Measurements from ENCODE around the gene NTN5. TPM values are rescaled to one million over a fixed set of nuclear protein-coding genes. Genes with fewer than 3 reads are reported as not detected.

The NTN5 gene
- total and polyA plus RNA-seq, 2 experiments from 2014 or later: 0.33 TPM; not detected in 1

DNA sequence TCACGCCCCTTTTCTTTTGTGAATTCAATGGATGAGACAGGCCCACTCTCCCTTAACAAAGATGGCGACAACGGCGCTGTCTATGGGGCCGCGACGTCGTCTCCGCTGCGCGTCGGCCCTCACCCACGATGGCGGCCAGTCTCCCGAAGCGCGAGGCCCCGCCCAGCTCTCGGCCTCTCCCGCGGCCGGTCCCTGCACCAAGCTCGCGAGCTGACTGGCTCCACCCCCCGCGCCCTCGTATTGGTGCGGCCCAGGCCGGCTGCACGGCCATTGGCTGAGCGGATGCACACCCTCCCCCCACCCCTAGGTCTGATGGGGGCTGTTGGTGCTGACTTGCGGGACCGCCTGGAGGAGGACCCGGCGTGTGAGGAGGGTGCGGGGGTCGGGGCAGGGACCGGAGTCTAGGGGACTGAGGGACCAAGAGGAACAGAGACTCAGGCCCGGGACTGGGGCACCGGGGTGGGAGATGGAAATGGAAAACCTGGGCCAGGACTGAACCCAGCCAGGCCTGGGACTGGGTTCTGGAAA lies 48.7 kb downstream of the NTN5 start:
- peak overlapping the region; percentile 74 for H2AFZ ChIP-seq
- H3K4me3 ChIP-seq: peak overlapping the region; percentile 65
- H3K36me3 ChIP-seq (replicated peaks; ENCODE audit: insufficient read depth, low read depth): no peaks in the 10 kb centered on the region
- H3K4me1 ChIP-seq (ENCODE audit: insufficient read depth): peaks cover 24% of the 10 kb centered on the region
- TF ChIP-seq EZH2 (IDR thresholded peaks at IDR 0.05; ENCODE audit: borderline replicate concordance) (no peak), EZH2phosphoT487 (IDR thresholded peaks at IDR 0.05; ENCODE audit: low read depth, severe bottlenecking, unreplicated experiment) (no peak)
- TF ChIP-seq, protein P1, sequence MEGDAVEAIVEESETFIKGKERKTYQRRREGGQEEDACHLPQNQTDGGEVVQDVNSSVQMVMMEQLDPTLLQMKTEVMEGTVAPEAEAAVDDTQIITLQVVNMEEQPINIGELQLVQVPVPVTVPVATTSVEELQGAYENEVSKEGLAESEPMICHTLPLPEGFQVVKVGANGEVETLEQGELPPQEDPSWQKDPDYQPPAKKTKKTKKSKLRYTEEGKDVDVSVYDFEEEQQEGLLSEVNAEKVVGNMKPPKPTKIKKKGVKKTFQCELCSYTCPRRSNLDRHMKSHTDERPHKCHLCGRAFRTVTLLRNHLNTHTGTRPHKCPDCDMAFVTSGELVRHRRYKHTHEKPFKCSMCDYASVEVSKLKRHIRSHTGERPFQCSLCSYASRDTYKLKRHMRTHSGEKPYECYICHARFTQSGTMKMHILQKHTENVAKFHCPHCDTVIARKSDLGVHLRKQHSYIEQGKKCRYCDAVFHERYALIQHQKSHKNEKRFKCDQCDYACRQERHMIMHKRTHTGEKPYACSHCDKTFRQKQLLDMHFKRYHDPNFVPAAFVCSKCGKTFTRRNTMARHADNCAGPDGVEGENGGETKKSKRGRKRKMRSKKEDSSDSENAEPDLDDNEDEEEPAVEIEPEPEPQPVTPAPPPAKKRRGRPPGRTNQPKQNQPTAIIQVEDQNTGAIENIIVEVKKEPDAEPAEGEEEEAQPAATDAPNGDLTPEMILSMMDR (IDR thresholded peaks at IDR 0.05; ENCODE audit: poor library complexity): no peak
- H3K79me2 ChIP-seq: peaks cover 23% of the 10 kb centered on the region
- peak overlapping the region; percentile 90 for H3K27ac ChIP-seq
- 2% methylated on average over 36 of the region's 40 CpGs for WGBS (ENCODE audit: low lambda C conversion rate, missing lambda C conversion rate)
- no peaks in the 10 kb centered on the region for H3K27me3 ChIP-seq
- peak overlapping the region; percentile 82 for H3K4me2 ChIP-seq
- no peaks in the 10 kb centered on the region for H4K20me1 ChIP-seq (ENCODE audit: insufficient read depth, poor library complexity, severe bottlenecking)
- H3K9me3 ChIP-seq (ENCODE audit: low read depth): no peaks in the 10 kb centered on the region
- H3K9me2 ChIP-seq (replicated peaks; ENCODE audit: insufficient read depth): no peaks in the 10 kb centered on the region
- DNase-seq (ENCODE audit: low spot score): peak; percentile 100

DNA sequence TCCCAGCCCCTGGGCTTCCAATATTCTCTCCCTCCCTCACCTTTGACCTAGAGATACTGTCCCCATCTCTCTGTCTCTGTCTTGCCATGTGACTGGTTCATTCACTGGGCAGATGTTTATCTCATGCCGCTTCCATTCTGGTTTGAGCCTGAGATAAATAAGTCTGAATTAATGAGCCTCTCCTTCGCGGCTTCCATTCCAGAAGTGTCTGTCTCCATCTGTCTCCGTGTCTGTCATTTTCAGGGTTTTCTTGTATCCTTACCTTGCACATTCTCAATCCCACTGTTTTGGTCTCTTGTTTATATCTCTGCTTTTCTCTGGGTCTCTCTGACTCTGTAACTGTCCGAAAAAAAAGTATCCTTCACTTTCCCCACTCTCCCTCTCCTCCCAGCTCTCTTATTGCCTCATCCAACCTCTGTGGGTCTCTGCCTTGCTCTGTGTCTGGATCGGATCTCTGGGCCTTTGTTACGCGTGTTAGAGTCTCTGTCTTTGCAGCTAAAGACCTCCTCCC lies 49.2 kb downstream of the NTN5 start:
- Histone ChIP-seq H3K27me3 (no peaks in the 10 kb centered on the region), H4K20me1 (ENCODE audit: insufficient read depth, poor library complexity, severe bottlenecking) (no peaks in the 10 kb centered on the region), H3K9me3 (ENCODE audit: low read depth) (no peaks in the 10 kb centered on the region), H3K36me3 (replicated peaks; ENCODE audit: insufficient read depth, low read depth) (no peaks in the 10 kb centered on the region), H2AFZ (peak overlapping the region; percentile 74), H3K9me2 (replicated peaks; ENCODE audit: insufficient read depth) (no peaks in the 10 kb centered on the region), H3K4me3 (peak overlapping the region; percentile 15), H3K79me2 (peaks cover 25% of the 10 kb centered on the region), H3K4me2 (peak overlapping the region; percentile 76), H3K4me1 (ENCODE audit: insufficient read depth) (peaks cover 24% of the 10 kb centered on the region), H3K27ac (peak overlapping the region; percentile 87)
- TF ChIP-seq EZH2phosphoT487 (IDR thresholded peaks at IDR 0.05; ENCODE audit: low read depth, severe bottlenecking, unreplicated experiment) (no peak), EZH2 (IDR thresholded peaks at IDR 0.05; ENCODE audit: borderline replicate concordance) (no peak)
- TF ChIP-seq, protein P1 (IDR thresholded peaks at IDR 0.05; ENCODE audit: poor library complexity): no peak
- peak; percentile 10 for DNase-seq (ENCODE audit: low spot score)
- 18% methylated on average over 8 of the region's 8 CpGs for WGBS (ENCODE audit: low lambda C conversion rate, missing lambda C conversion rate)

DNA sequence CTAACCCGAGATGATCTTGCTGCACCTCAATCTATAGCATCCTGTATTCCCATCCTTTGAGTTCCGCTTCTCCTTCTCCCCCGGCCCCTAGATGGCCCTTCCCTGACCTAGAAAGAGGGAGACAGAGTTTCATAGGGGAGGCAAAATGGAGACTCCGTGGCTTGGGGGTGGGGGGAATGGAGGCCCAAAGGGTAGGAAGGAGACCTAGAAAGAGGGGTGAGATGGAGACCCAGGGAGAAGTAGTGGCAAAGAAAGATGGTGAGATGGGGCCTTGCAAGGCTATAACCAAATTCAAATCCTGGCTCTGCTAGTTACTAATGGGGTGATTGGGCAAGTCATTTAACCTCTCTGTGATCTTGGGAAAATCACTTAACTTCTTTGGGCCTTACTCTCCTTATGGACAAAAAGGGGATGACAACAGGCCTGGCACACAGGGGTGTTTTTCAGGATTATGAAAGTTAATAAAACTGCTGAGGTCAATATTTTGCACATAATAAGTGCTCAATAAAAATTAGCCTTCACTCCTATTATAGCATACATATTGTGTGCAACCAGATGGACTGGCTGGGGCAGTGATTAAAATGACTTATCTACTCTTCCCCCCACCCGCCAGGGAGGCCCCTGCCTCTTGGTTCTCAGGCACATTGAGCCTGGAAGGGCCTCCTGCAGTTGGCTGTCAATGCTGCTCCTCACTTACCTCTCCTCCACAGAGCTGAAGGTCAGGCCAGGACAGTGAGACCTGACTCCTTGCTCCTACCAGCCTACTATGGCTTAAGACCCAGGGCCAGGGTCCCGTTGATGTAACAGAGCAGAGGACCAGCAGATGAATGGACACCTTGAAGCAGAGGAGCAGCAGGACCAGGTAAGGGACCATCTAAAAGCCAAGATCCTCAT lies 52.9 kb downstream of the NTN5 start:
- TF ChIP-seq, protein P1 (IDR thresholded peaks at IDR 0.05; ENCODE audit: poor library complexity): no peak
- TF ChIP-seq EZH2 (IDR thresholded peaks at IDR 0.05; ENCODE audit: borderline replicate concordance): no peak
- no peak for TF ChIP-seq EZH2phosphoT487 (IDR thresholded peaks at IDR 0.05; ENCODE audit: low read depth, severe bottlenecking, unreplicated experiment)
- DNase-seq (ENCODE audit: low spot score): peak; percentile 8
- H3K4me1 ChIP-seq (ENCODE audit: insufficient read depth): peaks cover 36% of the 10 kb centered on the region
- H4K20me1 ChIP-seq (ENCODE audit: insufficient read depth, poor library complexity, severe bottlenecking): peaks cover 34% of the 10 kb centered on the region
- H3K79me2 ChIP-seq: peaks cover 38% of the 10 kb centered on the region
- H2AFZ ChIP-seq: peak overlapping the region; percentile 13
- H3K36me3 ChIP-seq (replicated peaks; ENCODE audit: insufficient read depth, low read depth): no peaks in the 10 kb centered on the region
- no peaks in the 10 kb centered on the region for H3K9me3 ChIP-seq (ENCODE audit: low read depth)
- peak overlapping the region; percentile 71 for H3K4me2 ChIP-seq
- H3K27ac ChIP-seq: peak overlapping the region; percentile 75
- 41% methylated on average over 6 of the region's 6 CpGs for WGBS (ENCODE audit: low lambda C conversion rate, missing lambda C conversion rate)
- peak overlapping the region; percentile 18 for H3K4me3 ChIP-seq
- no peaks in the 10 kb centered on the region for H3K9me2 ChIP-seq (replicated peaks; ENCODE audit: insufficient read depth)
- no peaks in the 10 kb centered on the region for H3K27me3 ChIP-seq
